HepG2 (cell line): Measurements from ENCODE around the gene NLE1. TPM values are rescaled to one million over a fixed set of nuclear protein-coding genes. Genes with fewer than 3 reads are reported as not detected.
A peak's percentile ranks its signal among the peaks of the same experiment; 100 is the strongest.

Experiments
- ARID5B ChIP-seq: IDR thresholded peaks from 2 replicates; pipeline ENCODE4 v1.4.0; 2020; ENCODE audit warnings: mild to moderate bottlenecking, missing genetic modification reagents
- BHLHE40 ChIP-seq: IDR thresholded peaks from 2 replicates; pipeline ENCODE4 v1.6.1; 2011; ENCODE audit warnings: low read length, improper control_type of control experiment
- FOSL2 ChIP-seq: sonication (generic); formaldehyde crosslinking; IDR thresholded peaks from 2 replicates; pipeline ENCODE4 v1.4.0; 2020; ENCODE audit warnings: missing genetic modification reagents
- FOXA3 ChIP-seq: IDR thresholded peaks from 2 replicates; pipeline ENCODE4 v1.6.1; 2016; ENCODE audit warnings: missing genetic modification reagents, missing compliant biosample characterization
- HBP1 ChIP-seq: IDR thresholded peaks from 2 replicates; pipeline ENCODE4 v1.6.1; 2016; ENCODE audit warnings: low read depth, control low read depth
- HNF4A ChIP-seq: sonication (generic); formaldehyde crosslinking; IDR thresholded peaks from 2 replicates; pipeline ENCODE4 v1.4.0; 2020; ENCODE audit warnings: missing genetic modification reagents
- HOXA3 ChIP-seq: sonication (generic); formaldehyde crosslinking; IDR thresholded peaks from 2 replicates; pipeline ENCODE4 v1.5.0; 2020; ENCODE audit warnings: missing genetic modification reagents
- LCORL ChIP-seq, 2 experiments: fragments of 450-650 bp in 1 of 2; sonication (generic) in 1 of 2; formaldehyde crosslinking in 1 of 2; IDR thresholded peaks; 2 replicates each; pipeline versions ENCODE4 v1.5.0 to v1.6.1; 2017 to 2020; ENCODE audit warnings: antibody characterized with exemption in 1 of 2, missing genetic modification reagents in 1 of 2
- MEIS2 ChIP-seq: sonication (generic); formaldehyde crosslinking; IDR thresholded peaks from 2 replicates; pipeline ENCODE4 v1.9.0; 2021; ENCODE audit warnings: mild to moderate bottlenecking, missing genetic modification reagents
- MXD4 ChIP-seq: IDR thresholded peaks from 2 replicates; pipeline ENCODE4 v1.6.1; 2016; ENCODE audit warnings: mild to moderate bottlenecking, missing biosample characterization, missing genetic modification reagents
- RARA ChIP-seq: IDR thresholded peaks from 2 replicates; pipeline ENCODE4 v1.6.1; 2016; ENCODE audit warnings: missing genetic modification reagents, missing compliant biosample characterization
- SAP130 ChIP-seq: IDR thresholded peaks from 2 replicates; pipeline ENCODE4 v1.6.1; 2016; ENCODE audit warnings: low read depth
- SIN3A ChIP-seq: IDR thresholded peaks from 2 replicates; pipeline ENCODE4 v1.6.1; 2011; ENCODE audit warnings: low read depth, mild to moderate bottlenecking, control low read depth, low read length, borderline replicate concordance
- SOX13 ChIP-seq, 3 experiments: fragments of 450-650 bp in 1 of 3; sonication (generic) in 1 of 3; formaldehyde crosslinking in 1 of 3; IDR thresholded peaks in 2 of 3; conservative IDR thresholded peaks in 1 of 3; 2 replicates each; pipeline versions ENCODE4 v1.5.0 to v1.6.1; 2016 to 2020; ENCODE audit warnings: antibody characterized with exemption in 1 of 3, mild to moderate bottlenecking in 1 of 3, missing compliant biosample characterization in 1 of 3, missing genetic modification reagents in 1 of 3, moderate library complexity in 1 of 3
- THAP11 ChIP-seq: IDR thresholded peaks from 2 replicates; pipeline ENCODE4 v1.6.1; 2016; ENCODE audit warnings: missing biosample characterization, missing genetic modification reagents
- ZBTB20 ChIP-seq: sonication (generic); formaldehyde crosslinking; IDR thresholded peaks from 2 replicates; pipeline ENCODE4 v1.8.1; 2023; ENCODE audit warnings: missing genetic modification reagents, low read depth, mild to moderate bottlenecking, borderline replicate concordance
- ZBTB3 ChIP-seq: sonication (generic); formaldehyde crosslinking; IDR thresholded peaks from 2 replicates; pipeline ENCODE4 v1.4.0; 2020; ENCODE audit warnings: low read depth, mild to moderate bottlenecking, moderate library complexity, missing genetic modification reagents, borderline replicate concordance
- ZBTB7B ChIP-seq: sonication (generic); formaldehyde crosslinking; IDR thresholded peaks from 2 replicates; pipeline ENCODE4 v1.4.0; 2020; ENCODE audit warnings: missing genetic modification reagents
- ZNF12 ChIP-seq: sonication (generic); formaldehyde crosslinking; IDR thresholded peaks from 2 replicates; pipeline ENCODE4 v1.5.0; 2020; ENCODE audit warnings: missing genetic modification reagents
- ZNF430 ChIP-seq: sonication (generic); formaldehyde crosslinking; IDR thresholded peaks from 2 replicates; pipeline ENCODE4 v1.9.0; 2021; ENCODE audit warnings: mild to moderate bottlenecking, missing genetic modification reagents
- ZNF468 ChIP-seq: sonication (generic); formaldehyde crosslinking; IDR thresholded peaks from 2 replicates; pipeline ENCODE4 v1.8.0; 2022; ENCODE audit warnings: mild to moderate bottlenecking, moderate library complexity, missing genetic modification reagents
- polyA plus RNA-seq, 8 experiments: library from polyadenylated mRNA; depleted of rRNA in 3 of 8; stranded (reverse) in 7 of 8; unstranded in 1 of 8; fragments of >200 nt; fragmentation: Illumina TruSeq in 4 of 8; extraction: Trizol in 4 of 8; gene quantifications; 2 replicates each; pipeline versions ENCODE4 v1.2.1 to v1.2.3, GENCODE V29; 2011 to 2016; ENCODE audit warnings: low read depth in 4 of 8, missing spikeins in 1 of 8, mixed read lengths in 1 of 8; ENCODE audit not compliant: insufficient read depth in 1 of 8
- total RNA-seq, 5 experiments: library from RNA; depleted of rRNA; stranded (reverse); fragments of >200 nt; fragmentation: Illumina TruSeq; extraction: Trizol; gene quantifications; 2 replicates each; pipeline ENCODE4 v1.2.3, GENCODE V29; 2016; ENCODE audit warnings: low read depth in 1 of 5
- TF ChIP-seq, protein P1 (sequence below): IDR thresholded peaks from 2 replicates; pipeline ENCODE4 v1.6.1; 2012; ENCODE audit warnings: inconsistent platforms
- TF ChIP-seq, protein P2 (sequence below): IDR thresholded peaks from 2 replicates; pipeline ENCODE4 v1.6.1; 2016

NLE1 gene
- total and polyA plus RNA-seq, 2 of the 13 experiments (the other 11 are each of a cell fraction or from before 2014, with no cell fraction given), result 20.3 to 34.5 TPM

DNA sequence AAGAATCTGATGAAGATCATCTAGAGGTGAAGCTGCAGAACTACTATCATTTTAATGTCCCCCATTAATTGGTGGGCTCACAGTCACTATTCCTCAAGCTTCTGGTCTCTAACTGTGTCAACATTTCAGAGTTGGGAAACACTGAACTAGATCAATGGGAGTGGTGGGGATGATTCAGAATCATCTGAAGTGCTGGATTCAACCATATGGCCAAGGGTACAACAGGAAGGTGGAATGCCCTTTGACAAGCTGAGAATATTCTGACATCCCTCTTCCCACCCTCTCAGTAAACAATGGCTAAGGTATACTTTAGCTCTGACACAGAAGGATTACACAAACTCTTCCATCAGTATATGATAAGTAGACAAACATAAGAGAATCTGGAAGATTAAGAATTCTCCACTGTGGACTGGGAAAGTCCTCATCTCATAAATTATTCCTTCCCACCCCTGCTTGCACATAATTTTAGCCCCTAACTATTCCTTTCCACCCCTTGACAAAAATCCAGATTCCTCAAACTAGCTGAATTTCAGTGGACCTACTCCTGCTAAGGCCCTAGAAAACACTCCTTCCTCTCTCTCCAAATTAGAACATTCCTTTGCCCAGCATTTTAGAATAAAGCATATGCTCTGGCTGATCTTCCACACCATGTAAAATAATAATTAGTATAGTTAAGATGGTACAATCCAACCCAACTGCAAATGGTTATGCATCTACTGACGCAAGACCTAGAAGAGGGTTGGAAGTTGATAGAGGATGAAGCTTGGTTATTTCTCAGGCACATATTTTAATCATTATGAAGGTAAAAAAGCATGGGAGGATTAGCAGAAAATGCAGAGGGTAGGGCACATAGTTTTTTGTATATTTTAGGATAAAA lies 62.3 kb downstream of the NLE1 start (continued):
- TF ChIP-seq ARID5B (CRISPR knock-in tag) (peak; percentile 94), ZNF468 (no peak), ZBTB7B (CRISPR knock-in tag) (peak; percentile 68; the same call in 1 of the 2 replicates), BHLHE40 (peak; percentile 49), RARA (peak; percentile 76), HBP1 (CRISPR knock-in tag) (no peak), ZNF430 (CRISPR knock-in tag) (no peak), SIN3A (peak; percentile 62; the same call in 1 of the 2 replicates), HNF4A (CRISPR knock-in tag) (peak; percentile 45), ZNF12 (CRISPR knock-in tag) (no peak), MXD4 (CRISPR knock-in tag) (no peak), SOX13 (IDR thresholded peaks at IDR 0.05) (0 out of 2 replicates have a peak, but pooled peaks have one; percentile 46), SOX13 (CRISPR knock-in tag; conservative IDR thresholded peaks at IDR 0.05 in 1 of 2, IDR thresholded peaks at IDR 0.05 in 1 of 2) (peak in 1 of 2 experiments; percentile 83; a peak in 2 of 4 replicates), MEIS2 (peak; percentile 44; the same call in 1 of the 2 replicates), LCORL (IDR thresholded peaks at IDR 0.05) (no peak), LCORL (CRISPR knock-in tag; IDR thresholded peaks at IDR 0.05) (peak; percentile 46; the same call in 1 of the 2 replicates), ZBTB3 (CRISPR knock-in tag) (no peak), ZBTB20 (CRISPR knock-in tag) (peak; percentile 73; the same call in 1 of the 2 replicates), FOXA3 (peak; percentile 89), HOXA3 (CRISPR knock-in tag) (peak; percentile 28; the same call in 1 of the 2 replicates), SAP130 (peak; percentile 91), THAP11 (CRISPR knock-in tag) (peak; percentile 42; the same call in 1 of the 2 replicates), FOSL2 (CRISPR knock-in tag) (peak; percentile 93)
- TF ChIP-seq, protein P1, sequence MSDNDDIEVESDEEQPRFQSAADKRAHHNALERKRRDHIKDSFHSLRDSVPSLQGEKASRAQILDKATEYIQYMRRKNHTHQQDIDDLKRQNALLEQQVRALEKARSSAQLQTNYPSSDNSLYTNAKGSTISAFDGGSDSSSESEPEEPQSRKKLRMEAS, result 0 out of 2 replicates have a peak, but pooled peaks have one; percentile 20
- TF ChIP-seq, protein P2, sequence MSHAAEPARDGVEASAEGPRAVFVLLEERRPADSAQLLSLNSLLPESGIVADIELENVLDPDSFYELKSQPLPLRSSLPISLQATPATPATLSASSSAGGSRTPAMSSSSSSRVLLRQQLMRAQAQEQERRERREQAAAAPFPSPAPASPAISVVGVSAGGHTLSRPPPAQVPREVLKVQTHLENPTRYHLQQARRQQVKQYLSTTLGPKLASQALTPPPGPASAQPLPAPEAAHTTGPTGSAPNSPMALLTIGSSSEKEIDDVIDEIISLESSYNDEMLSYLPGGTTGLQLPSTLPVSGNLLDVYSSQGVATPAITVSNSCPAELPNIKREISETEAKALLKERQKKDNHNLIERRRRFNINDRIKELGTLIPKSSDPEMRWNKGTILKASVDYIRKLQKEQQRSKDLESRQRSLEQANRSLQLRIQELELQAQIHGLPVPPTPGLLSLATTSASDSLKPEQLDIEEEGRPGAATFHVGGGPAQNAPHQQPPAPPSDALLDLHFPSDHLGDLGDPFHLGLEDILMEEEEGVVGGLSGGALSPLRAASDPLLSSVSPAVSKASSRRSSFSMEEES, result 0 out of 2 replicates have a peak, but pooled peaks have one; percentile 61
